GM12801 (cell line): Measurements from ENCODE around the gene LACTB.

ENCODE experiments used
- TF ChIP-seq, protein P1 (sequence below): IDR thresholded peaks from one replicate; pipeline ENCODE4 v1.5.1; 2011; ENCODE audit warnings: control low read depth; ENCODE audit not compliant: insufficient read length; ENCODE audit errors: extremely low read depth

The LACTB gene, protein sequence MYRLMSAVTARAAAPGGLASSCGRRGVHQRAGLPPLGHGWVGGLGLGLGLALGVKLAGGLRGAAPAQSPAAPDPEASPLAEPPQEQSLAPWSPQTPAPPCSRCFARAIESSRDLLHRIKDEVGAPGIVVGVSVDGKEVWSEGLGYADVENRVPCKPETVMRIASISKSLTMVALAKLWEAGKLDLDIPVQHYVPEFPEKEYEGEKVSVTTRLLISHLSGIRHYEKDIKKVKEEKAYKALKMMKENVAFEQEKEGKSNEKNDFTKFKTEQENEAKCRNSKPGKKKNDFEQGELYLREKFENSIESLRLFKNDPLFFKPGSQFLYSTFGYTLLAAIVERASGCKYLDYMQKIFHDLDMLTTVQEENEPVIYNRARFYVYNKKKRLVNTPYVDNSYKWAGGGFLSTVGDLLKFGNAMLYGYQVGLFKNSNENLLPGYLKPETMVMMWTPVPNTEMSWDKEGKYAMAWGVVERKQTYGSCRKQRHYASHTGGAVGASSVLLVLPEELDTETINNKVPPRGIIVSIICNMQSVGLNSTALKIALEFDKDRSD

GRCh38 chr15:63121382-63122001 is at the start of gene LACTB:
Gene LACTB (plus strand): TSS chr15:63121861. CDS start chr15:63121872, 11 bp downstream.
- TF ChIP-seq, protein P1, sequence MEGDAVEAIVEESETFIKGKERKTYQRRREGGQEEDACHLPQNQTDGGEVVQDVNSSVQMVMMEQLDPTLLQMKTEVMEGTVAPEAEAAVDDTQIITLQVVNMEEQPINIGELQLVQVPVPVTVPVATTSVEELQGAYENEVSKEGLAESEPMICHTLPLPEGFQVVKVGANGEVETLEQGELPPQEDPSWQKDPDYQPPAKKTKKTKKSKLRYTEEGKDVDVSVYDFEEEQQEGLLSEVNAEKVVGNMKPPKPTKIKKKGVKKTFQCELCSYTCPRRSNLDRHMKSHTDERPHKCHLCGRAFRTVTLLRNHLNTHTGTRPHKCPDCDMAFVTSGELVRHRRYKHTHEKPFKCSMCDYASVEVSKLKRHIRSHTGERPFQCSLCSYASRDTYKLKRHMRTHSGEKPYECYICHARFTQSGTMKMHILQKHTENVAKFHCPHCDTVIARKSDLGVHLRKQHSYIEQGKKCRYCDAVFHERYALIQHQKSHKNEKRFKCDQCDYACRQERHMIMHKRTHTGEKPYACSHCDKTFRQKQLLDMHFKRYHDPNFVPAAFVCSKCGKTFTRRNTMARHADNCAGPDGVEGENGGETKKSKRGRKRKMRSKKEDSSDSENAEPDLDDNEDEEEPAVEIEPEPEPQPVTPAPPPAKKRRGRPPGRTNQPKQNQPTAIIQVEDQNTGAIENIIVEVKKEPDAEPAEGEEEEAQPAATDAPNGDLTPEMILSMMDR = no peak

DNA sequence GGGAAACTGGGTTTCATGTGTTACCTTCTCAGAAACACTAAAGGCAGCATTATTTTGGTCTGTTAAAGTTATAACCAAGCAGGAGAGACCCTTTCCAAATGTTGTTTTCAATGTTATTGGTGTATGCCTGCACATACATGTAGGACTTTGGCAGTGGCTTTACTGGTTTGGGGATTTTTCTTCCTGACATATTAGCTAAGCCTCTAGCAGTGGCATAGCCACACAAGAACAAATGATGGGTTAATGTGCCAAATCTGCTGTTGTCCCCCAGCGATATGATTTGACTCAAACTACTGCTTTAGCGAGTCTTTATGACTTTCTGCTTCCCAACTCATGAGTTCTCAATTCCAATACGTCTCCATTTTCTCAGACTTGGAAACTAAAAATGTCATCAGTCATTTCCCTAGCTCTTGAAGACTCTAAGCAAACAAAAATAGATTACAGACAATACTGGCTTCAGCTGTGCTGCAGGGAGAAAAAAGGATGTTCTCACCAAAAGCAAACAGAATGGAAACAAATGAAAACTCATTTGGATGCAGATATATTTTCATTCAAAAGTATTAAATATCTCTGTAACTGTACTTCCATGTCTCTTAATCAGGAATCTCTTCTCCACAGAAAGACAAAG is 49.5 kb upstream of the LACTB start:
- TF ChIP-seq, protein P1 = no peak

- TF ChIP-seq, protein P1 = no peak
Observed at GRCh38 chr15:63072809-63073277, 48.8 kb upstream of the LACTB start.

GRCh38 chr15:63073497-63074172 is 48.0 kb upstream of the LACTB start:
- TF ChIP-seq, protein P1 = no peak

DNA sequence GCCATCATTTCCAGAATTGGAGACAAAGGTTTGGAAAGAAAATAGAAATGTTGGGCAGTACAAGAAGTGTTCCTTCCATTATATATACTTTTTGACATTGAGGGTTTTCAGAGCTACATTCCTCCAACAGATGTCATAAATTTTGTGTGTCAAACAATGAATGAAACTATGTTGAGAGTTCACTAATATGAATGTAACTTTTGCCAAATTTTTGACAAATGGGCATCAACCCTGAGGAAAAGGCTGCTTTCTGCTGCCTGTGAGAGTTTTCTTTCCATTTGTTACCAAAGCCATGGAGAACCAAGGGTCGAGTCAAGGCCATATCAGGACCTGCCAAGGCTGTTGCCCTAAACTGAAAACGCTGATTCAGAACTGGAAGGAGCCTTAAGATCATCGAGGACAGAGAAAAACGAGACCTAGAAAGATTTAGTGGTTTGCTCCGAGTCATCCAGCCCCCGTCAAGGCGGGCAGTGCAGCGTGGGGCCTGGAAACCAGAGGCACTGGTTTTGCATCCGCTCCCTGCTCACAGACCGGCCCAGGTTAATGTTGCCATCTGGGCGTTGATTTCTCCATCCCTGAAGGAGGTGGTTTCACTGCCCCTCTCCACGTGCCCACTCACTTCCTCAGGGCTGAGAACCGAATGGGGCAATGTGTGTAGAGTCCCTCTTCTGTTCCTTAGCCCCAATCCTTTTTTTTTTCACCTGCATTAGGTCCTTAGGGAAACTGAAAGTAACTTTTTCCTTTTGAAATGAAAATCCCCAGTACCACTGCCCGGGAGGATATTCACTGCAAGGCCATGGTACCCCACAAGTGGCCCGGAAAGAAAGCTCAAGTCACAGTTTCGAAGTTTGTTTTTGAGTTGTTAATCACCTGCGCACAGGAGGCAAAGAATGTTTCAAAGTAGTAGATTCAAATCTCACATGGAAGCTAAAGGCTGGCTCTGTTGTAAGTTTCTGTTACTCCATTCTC is 46.4 kb upstream of the LACTB start:
- TF ChIP-seq, protein P1 = no peak

DNA sequence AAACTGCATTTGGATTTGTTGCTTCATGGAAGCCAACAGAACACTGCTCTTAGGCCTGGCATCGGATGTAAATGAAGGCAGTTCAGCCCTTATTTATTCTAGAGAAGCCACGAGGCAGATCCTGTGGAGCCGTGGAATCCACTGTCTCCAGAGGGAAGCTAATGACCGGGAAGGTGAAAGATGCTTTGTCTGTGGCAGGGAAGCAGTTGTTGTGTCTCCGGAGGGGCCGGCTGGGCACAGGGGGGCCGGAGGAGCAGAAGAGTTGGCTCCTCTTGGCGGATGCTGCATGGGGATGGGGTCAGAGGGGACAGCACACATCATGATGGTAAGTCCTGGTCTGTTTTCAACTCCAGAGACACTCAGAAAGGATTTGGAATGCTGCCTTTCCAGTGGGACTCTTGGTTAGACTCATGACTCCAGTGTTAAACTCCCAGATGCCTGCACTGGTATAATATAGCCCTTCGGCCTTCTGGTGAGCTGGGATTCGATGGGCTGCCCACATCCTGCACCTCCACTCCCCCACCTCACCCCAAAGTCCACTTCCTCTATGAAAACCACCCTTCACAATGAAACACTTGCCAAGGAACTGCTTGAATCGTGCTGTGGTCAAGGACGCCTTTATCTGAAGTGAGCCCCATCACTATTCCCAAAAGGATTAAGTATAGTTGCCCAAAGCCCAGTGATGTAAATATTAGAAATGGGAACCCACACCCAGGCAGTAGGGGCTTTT is 45.5 kb upstream of the LACTB start:
- TF ChIP-seq, protein P1 = no peak
